LNCaP clone FGC (cell line): ENCODE measurements around the gene PRXL2B.

Experiments used
- DNase-seq: peaks from one replicate; pipeline ENCODE4 v3.0.0-alpha.2; 2011; ENCODE audit warnings: low read depth
- H3K4me3 ChIP-seq: 2 replicates; pipeline ENCODE4 v1.5.1; 2011; ENCODE audit warnings: mild to moderate bottlenecking, low read depth, low read length, control low read depth
- CTCF ChIP-seq: IDR thresholded peaks from 2 replicates; pipeline ENCODE4 v1.5.1; 2012; ENCODE audit warnings: mild to moderate bottlenecking; ENCODE audit not compliant: control insufficient read depth, insufficient read depth; ENCODE audit errors: extremely low read depth

PRXL2B gene

GRCh38 chr1:2594001-2594640, 7.5 kb downstream of the PRXL2B start:
- no peak for TF ChIP-seq CTCF
- DNase-seq: no peak
- no peak overlapping the region for H3K4me3 ChIP-seq

- TF ChIP-seq CTCF: no peak
- no peak overlapping the region for H3K4me3 ChIP-seq
- no peak for DNase-seq
These were observed 8.1 kb downstream of the PRXL2B start for GRCh38 chr1:2594641-2595131.

- no peak for TF ChIP-seq CTCF
- H3K4me3 ChIP-seq: no peak overlapping the region
- no peak for DNase-seq
These were observed 8.8 kb downstream of the PRXL2B start for GRCh38 chr1:2595261-2595811.

- H3K4me3 ChIP-seq: no peak overlapping the region
- no peak for TF ChIP-seq CTCF
- DNase-seq: no peak
These were observed 9.4 kb downstream of the PRXL2B start for GRCh38 chr1:2595812-2596529.

- DNase-seq: no peak
- no peak overlapping the region for H3K4me3 ChIP-seq
- TF ChIP-seq CTCF: no peak
These were observed 10.2 kb downstream of the PRXL2B start for GRCh38 chr1:2596530-2597333.

GRCh38 chr1:2597441-2598328, 11.1 kb downstream of the PRXL2B start:
- no peak for TF ChIP-seq CTCF
- H3K4me3 ChIP-seq: no peak overlapping the region
- no peak for DNase-seq
